Naive thymus-derived CD4-positive, alpha-beta T cell (primary cell): ENCODE data around the gene VAPB. TPM values are rescaled to one million over a fixed set of nuclear protein-coding genes. Genes with fewer than 3 reads are reported as not detected.

Experiments used
- ATAC-seq: fragments of 150-1000 bp; cut with Tn5 transposase; 2 replicates; pipeline ENCODE4 v1.10.0; 2021; ENCODE audit warnings: mild to moderate bottlenecking, moderate library complexity
- CTCF ChIA-PET: fragments of 350-600 bp; sonication (Branson Sonifier 250); formaldehyde crosslinking; loops from one replicate; lab custom pipeline; 2021; ENCODE audit warnings: antibody characterized with exemption; lab: Charles Lee
- POLR2A ChIA-PET: fragments of 350-600 bp; sonication (Branson Sonifier 250); formaldehyde crosslinking; loops from one replicate; lab custom pipeline; 2021; ENCODE audit warnings: antibody characterized with exemption, inconsistent platforms; lab: Charles Lee
- DNase-seq, 9 donors: peaks; one replicate each; pipeline versions ENCODE4 v3.0.0 to v3.0.0-alpha.2; 2020 to 2022; ENCODE audit warnings: mixed read lengths in 1 of 9
- H3K27ac ChIP-seq: one replicate; pipeline ENCODE4 v1.7.0; 2013; ENCODE audit warnings: mild to moderate bottlenecking, low read depth, low read length, moderate library complexity
- H3K27me3 ChIP-seq, 2 donors: one replicate each; pipeline ENCODE4 v1.7.0; 2013; ENCODE audit warnings: low read length in 2 of 2, mild to moderate bottlenecking in 2 of 2, moderate library complexity in 2 of 2; ENCODE audit not compliant: control insufficient read depth in 2 of 2, insufficient read depth in 2 of 2
- H3K36me3 ChIP-seq, 3 experiments: 1 replicate in 2 of 3; 2 replicates in 1 of 3; pipeline ENCODE4 v1.7.0; 2013; ENCODE audit warnings: low read length in 3 of 3, mild to moderate bottlenecking in 3 of 3, moderate library complexity in 1 of 3; ENCODE audit not compliant: insufficient read depth in 3 of 3, control insufficient read depth in 2 of 3
- H3K4me1 ChIP-seq, 2 donors: one replicate each; pipeline ENCODE4 v1.7.0; 2013; ENCODE audit warnings: low read length in 2 of 2, mild to moderate bottlenecking in 2 of 2, moderate library complexity in 1 of 2; ENCODE audit not compliant: control insufficient read depth in 2 of 2, insufficient read depth in 2 of 2
- H3K4me3 ChIP-seq: 2 replicates; pipeline ENCODE4 v1.7.0; 2013; ENCODE audit warnings: mild to moderate bottlenecking, low read length
- H3K9me3 ChIP-seq, 3 experiments: 1 replicate in 2 of 3; 2 replicates in 1 of 3; pipeline ENCODE4 v1.7.0; 2013; ENCODE audit warnings: low read length in 3 of 3; ENCODE audit not compliant: control insufficient read depth in 2 of 3
- H3K27ac Mint-ChIP-seq, 9 donors: one replicate each; pipeline ENCODE4 v1.8.0; 2020 to 2022; ENCODE audit warnings: mixed read lengths in 9 of 9, mild to moderate bottlenecking in 8 of 9, moderate library complexity in 5 of 9, inconsistent platforms in 2 of 9
- H3K27me3 Mint-ChIP-seq, 5 donors: one replicate each; pipeline ENCODE4 v1.8.0; 2021 to 2022; ENCODE audit warnings: mixed read lengths in 5 of 5, mild to moderate bottlenecking in 1 of 5
- H3K36me3 Mint-ChIP-seq, 5 donors: one replicate each; pipeline ENCODE4 v1.8.0; 2020 to 2022; ENCODE audit warnings: mixed read lengths in 5 of 5, mild to moderate bottlenecking in 3 of 5, inconsistent platforms in 1 of 5
- H3K4me1 Mint-ChIP-seq, 7 donors: one replicate each; pipeline ENCODE4 v1.8.0; 2020 to 2022; ENCODE audit warnings: mixed read lengths in 7 of 7, mild to moderate bottlenecking in 3 of 7, inconsistent platforms in 1 of 7
- H3K4me3 Mint-ChIP-seq, 10 donors: one replicate each; pipeline ENCODE4 v1.8.0; 2020 to 2022; ENCODE audit warnings: mild to moderate bottlenecking in 10 of 10, mixed read lengths in 10 of 10, moderate library complexity in 6 of 10, inconsistent platforms in 2 of 10
- H3K9me3 Mint-ChIP-seq, 11 donors: one replicate each; pipeline ENCODE4 v1.8.0; 2020 to 2022; ENCODE audit warnings: mixed read lengths in 11 of 11, mild to moderate bottlenecking in 4 of 11, inconsistent platforms in 1 of 11, moderate library complexity in 1 of 11
- intact Hi-C, 2 donors: fragments of 100-400 bp; cut with micrococcal nuclease; formaldehyde crosslinking; loops; one replicate each; pipeline ENCODE4 v1.15.1; 2023
- polyA plus RNA-seq, 2 donors: library from polyadenylated mRNA; unstranded; fragments of 300-500 nt; fragmentation: Illumina TruSeq; gene quantifications; one replicate each; pipeline ENCODE4 v1.2.3, GENCODE V29; 2021
- total RNA-seq, 6 experiments: library from RNA in 5 of 6; stranded (reverse) in 5 of 6; gene quantifications; 1 replicate in 5 of 6; 2 replicates in 1 of 6; pipeline ENCODE4 v1.2.3 and lab custom pipeline; 2021 to 2026

Gene VAPB
- total and polyA plus RNA-seq, 7 experiments from 2014 or later, result 21.9 to 37.0 (median 25.3) TPM

DNA sequence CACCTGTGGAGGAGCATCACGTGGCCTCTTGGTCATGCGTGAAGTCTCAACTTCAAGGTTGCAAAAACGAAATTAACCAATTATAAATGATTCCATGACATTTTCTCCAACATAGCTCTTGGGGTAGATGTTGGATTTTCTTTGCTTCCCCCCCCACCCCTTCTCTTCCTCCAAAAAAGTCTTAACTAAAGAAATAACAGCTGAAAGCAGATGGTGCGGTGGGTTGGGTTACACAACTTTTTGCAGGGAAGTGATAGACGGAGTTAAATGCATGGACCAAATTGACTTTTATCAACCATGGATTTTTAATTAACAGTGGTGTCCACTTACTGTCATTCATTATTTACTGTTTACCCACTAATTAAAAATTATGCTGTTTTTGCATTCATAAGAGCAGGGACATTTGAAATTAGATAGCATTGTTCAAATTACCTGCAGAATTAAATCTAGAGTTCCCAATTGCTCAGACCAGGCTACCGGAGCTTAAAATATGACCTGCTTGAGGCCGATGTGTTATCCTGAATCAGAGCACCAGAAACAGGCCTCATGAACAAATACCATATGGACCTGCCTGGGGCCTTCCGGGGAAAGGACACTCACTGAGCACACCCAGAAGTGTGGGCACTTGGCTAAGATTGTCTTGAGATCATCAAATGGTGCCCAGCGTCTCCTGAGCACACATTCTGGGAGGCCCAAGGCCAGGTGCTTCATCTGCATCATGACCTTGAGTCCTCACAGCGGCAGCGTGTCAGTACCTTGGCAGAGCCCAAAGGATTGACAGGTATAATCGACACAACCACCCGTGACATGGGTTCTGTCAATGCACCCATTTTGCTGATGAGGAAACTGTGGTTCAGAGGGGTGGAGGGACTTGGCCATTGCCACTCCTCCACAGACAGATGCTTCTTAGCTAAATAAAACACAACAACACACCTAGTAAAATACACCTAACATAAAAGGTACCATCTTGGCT, 84.7 kb downstream of the VAPB start:
- H3K27me3 ChIP-seq, result no peaks in the 10 kb centered on the region
- Mint-ChIP-seq H3K4me3 (no peak overlapping the region), H3K27ac (no peak overlapping the region), H3K27me3 (peaks cover 0 to 7% (median 0%) of the 10 kb centered on the region in 5 donors), H3K4me1 (no peaks in the 10 kb centered on the region), H3K9me3 (peaks cover 0 to 8% (median 3%) of the 10 kb centered on the region in 11 donors), H3K36me3 (peaks cover 0 to 17% (median 0%) of the 10 kb centered on the region in 5 donors)
- DNase-seq, result no peak
- POLR2A ChIA-PET, result no interaction called here
- no peaks in the 10 kb centered on the region for H3K9me3 ChIP-seq
- CTCF ChIA-PET, result interaction anchor here (0.6 kb wide), 1 partner anchor 273 kb away, joined by 5 read pairs; no protein-coding TSS in a partner anchor
- no peak for ATAC-seq
- H3K4me1 ChIP-seq, result no peaks in the 10 kb centered on the region
- no peak overlapping the region for H3K27ac ChIP-seq
- H3K36me3 ChIP-seq, result no peaks in the 10 kb centered on the region
- no peak overlapping the region for H3K4me3 ChIP-seq
- intact Hi-C loops, result no loop called here

DNA sequence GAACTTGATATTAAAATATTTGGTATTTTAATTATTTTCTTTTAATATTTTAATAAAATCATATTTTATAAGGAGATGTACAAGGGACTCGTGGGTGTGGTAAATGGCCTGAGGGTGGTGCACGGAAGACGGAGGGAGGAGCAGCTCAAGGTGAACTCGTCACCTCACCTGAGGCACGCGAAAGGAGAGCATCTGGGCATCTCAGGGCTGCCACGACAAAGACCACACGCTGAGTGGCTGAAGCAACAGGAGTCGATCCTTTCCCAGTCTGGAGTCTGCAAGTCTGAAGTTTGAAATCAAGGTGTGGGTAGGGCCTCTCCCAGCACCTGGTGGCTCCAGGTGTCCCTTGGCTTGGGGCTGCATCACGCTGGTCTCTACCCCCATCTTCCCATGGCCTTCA, 86.4 kb downstream of the VAPB start:
- H3K27me3 ChIP-seq, result no peaks in the 10 kb centered on the region
- intact Hi-C loops, result no loop called here
- Mint-ChIP-seq H3K36me3 (peaks cover 0 to 17% (median 0%) of the 10 kb centered on the region in 5 donors), H3K4me1 (no peaks in the 10 kb centered on the region), H3K27me3 (peaks cover 0 to 7% (median 0%) of the 10 kb centered on the region in 5 donors), H3K9me3 (peaks cover 0 to 8% (median 3%) of the 10 kb centered on the region in 11 donors), H3K27ac (no peak overlapping the region), H3K4me3 (no peak overlapping the region)
- ATAC-seq (no peak), DNase-seq (no peak)
- H3K4me3 ChIP-seq, result no peak overlapping the region
- H3K9me3 ChIP-seq, result no peaks in the 10 kb centered on the region
- H3K27ac ChIP-seq, result no peak overlapping the region
- no peaks in the 10 kb centered on the region for H3K36me3 ChIP-seq
- ChIA-PET POLR2A (no interaction called here), CTCF (no interaction called here)
- no peaks in the 10 kb centered on the region for H3K4me1 ChIP-seq

GRCh38 chr20:58478141-58478805, 89.2 kb downstream of the VAPB start:
- no peaks in the 10 kb centered on the region for H3K27me3 ChIP-seq
- Mint-ChIP-seq H3K27me3 (peaks cover 0 to 17% (median 9%) of the 10 kb centered on the region in 5 donors), H3K4me3 (no peak overlapping the region), H3K9me3 (peaks cover 0 to 8% (median 3%) of the 10 kb centered on the region in 11 donors), H3K36me3 (peaks cover 0 to 17% (median 0%) of the 10 kb centered on the region in 5 donors), H3K4me1 (peaks cover 0 to 9% (median 5%) of the 10 kb centered on the region in 7 donors), H3K27ac (no peak overlapping the region)
- no peak for ATAC-seq
- H3K4me1 ChIP-seq, result no peaks in the 10 kb centered on the region
- H3K36me3 ChIP-seq, result no peaks in the 10 kb centered on the region
- H3K9me3 ChIP-seq, result no peaks in the 10 kb centered on the region
- CTCF ChIA-PET, result no interaction called here
- DNase-seq, result no peak
- no peak overlapping the region for H3K4me3 ChIP-seq
- POLR2A ChIA-PET, result no interaction called here
- H3K27ac ChIP-seq, result no peak overlapping the region
- intact Hi-C loops, result no loop called here

- ChIA-PET CTCF (interaction anchor here (0.7 to 1.8 kb wide), 3 partner anchors 33 to 242 kb away, joined by 3 to 4 read pairs (median 3); partner anchors contain the start of gene STX16), POLR2A (no interaction called here)
- H3K4me3 ChIP-seq, result no peak overlapping the region
- DNase-seq, result no peak
- Mint-ChIP-seq H3K36me3 (peaks cover 0 to 27% (median 3%) of the 10 kb centered on the region in 5 donors), H3K27ac (peak overlapping the region in 1 of 9 donors; percentile 34), H3K4me1 (peaks cover 0 to 9% (median 5%) of the 10 kb centered on the region in 7 donors), H3K27me3 (peaks cover 0 to 22% (median 14%) of the 10 kb centered on the region in 5 donors), H3K9me3 (peaks cover 0 to 20% (median 4%) of the 10 kb centered on the region in 11 donors), H3K4me3 (no peak overlapping the region)
- no peak overlapping the region for H3K27ac ChIP-seq
- H3K4me1 ChIP-seq, result no peaks in the 10 kb centered on the region
- intact Hi-C loops, result loop anchor here in 1 of 2 donors (5.0 kb wide), 1 partner anchor 212 kb away; the partner anchor contains the start of gene NPEPL1
- no peaks in the 10 kb centered on the region for H3K27me3 ChIP-seq
- H3K36me3 ChIP-seq, result no peaks in the 10 kb centered on the region
- no peaks in the 10 kb centered on the region for H3K9me3 ChIP-seq
- ATAC-seq, result no peak
Measured at GRCh38 chr20:58479726-58480440, 90.9 kb downstream of the VAPB start.

DNA sequence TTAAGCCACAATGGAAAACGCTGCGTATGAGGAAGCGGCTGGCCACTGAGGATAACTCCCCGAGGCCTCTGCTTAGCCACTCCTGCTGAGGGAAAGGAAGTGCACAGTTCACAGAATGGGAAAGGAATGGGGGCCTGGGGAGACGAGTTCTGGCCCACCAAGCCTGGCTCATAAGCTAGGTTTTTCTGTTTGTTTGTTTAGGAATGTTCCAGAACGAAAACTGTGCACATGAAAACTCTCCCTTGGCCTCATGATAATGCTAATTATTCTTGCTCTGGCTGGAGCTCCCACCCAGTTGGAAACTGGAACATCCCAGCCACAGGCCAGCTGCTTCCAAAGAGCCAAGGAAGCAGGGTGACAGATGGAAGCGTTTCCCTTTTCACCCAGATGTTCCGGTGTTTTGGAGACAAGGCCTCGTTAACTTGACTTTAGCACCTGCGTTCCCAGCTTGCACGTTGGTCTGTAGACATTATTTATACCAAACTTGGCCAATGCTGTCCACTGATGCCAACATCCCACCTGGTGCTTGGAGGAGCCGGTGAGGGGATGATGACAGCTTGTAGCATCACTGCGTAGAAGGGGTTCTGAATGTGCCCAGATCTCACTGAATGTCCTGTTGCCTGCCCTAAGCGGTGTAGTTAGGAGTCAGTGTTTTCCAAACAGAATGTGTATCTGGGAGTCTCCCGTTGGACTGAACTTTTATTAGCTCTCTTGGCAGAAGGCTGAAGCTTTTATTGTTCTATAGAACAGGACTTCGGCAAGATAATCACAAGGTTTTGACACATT, 91.7 kb downstream of the VAPB start:
- Mint-ChIP-seq H3K27me3 (peaks cover 1 to 25% (median 15%) of the 10 kb centered on the region in 5 donors), H3K27ac (no peak overlapping the region), H3K9me3 (peaks cover 0 to 29% (median 7%) of the 10 kb centered on the region in 11 donors), H3K4me1 (peaks cover 0 to 9% (median 5%) of the 10 kb centered on the region in 7 donors), H3K4me3 (no peak overlapping the region), H3K36me3 (peaks cover 0 to 36% (median 3%) of the 10 kb centered on the region in 5 donors)
- CTCF ChIA-PET, result interaction anchor here (0.8 to 1.8 kb wide), 3 partner anchors 34 to 363 kb away, joined by 3 to 4 read pairs (median 3); partner anchors contain the start of gene STX16
- H3K36me3 ChIP-seq, result no peaks in the 10 kb centered on the region
- ATAC-seq (no peak), DNase-seq (no peak)
- intact Hi-C loops, result loop anchor here in 1 of 2 donors (5.0 kb wide), 1 partner anchor 212 kb away; the partner anchor contains the start of gene NPEPL1
- no peak overlapping the region for H3K27ac ChIP-seq
- no peaks in the 10 kb centered on the region for H3K27me3 ChIP-seq
- H3K4me1 ChIP-seq, result no peaks in the 10 kb centered on the region
- POLR2A ChIA-PET, result no interaction called here
- H3K9me3 ChIP-seq, result peaks cover 0 to 6% (median 0%) of the 10 kb centered on the region in 3 experiments
- no peak overlapping the region for H3K4me3 ChIP-seq
